Effector memory CD4-positive, alpha-beta T cell (primary cell): Measurements from ENCODE around the gene TMEM63B.

Experiments used
- DNase-seq, 3 donors: peaks; one replicate each; pipeline ENCODE4 v3.0.0-alpha.2; 2020
- H3K27ac ChIP-seq: 2 replicates; pipeline ENCODE4 v1.7.0; 2013; ENCODE audit warnings: mild to moderate bottlenecking, low read length, moderate library complexity; ENCODE audit not compliant: insufficient read depth, poor library complexity, severe bottlenecking
- H3K27me3 ChIP-seq: replicated peaks from 2 replicates; pipeline ENCODE4 v1.7.0; 2013; ENCODE audit warnings: mild to moderate bottlenecking, low read length; ENCODE audit not compliant: insufficient read depth, control insufficient read depth, poor library complexity, severe bottlenecking
- H3K36me3 ChIP-seq: 2 replicates; pipeline ENCODE4 v1.7.0; 2013; ENCODE audit warnings: mild to moderate bottlenecking, low read length, moderate library complexity; ENCODE audit not compliant: control insufficient read depth, insufficient read depth
- H3K4me1 ChIP-seq: 2 replicates; pipeline ENCODE4 v1.7.0; 2013; ENCODE audit warnings: low read length, mild to moderate bottlenecking; ENCODE audit not compliant: control insufficient read depth, insufficient read depth, poor library complexity, severe bottlenecking
- H3K4me3 ChIP-seq: 2 replicates; pipeline ENCODE4 v1.7.0; 2013; ENCODE audit warnings: low read length, low read depth, mild to moderate bottlenecking; ENCODE audit not compliant: insufficient read depth, poor library complexity, severe bottlenecking
- H3K9me3 ChIP-seq: 2 replicates; pipeline ENCODE4 v1.7.0; 2013; ENCODE audit warnings: mild to moderate bottlenecking, low read length, moderate library complexity; ENCODE audit not compliant: control insufficient read depth

The TMEM63B gene

DNA sequence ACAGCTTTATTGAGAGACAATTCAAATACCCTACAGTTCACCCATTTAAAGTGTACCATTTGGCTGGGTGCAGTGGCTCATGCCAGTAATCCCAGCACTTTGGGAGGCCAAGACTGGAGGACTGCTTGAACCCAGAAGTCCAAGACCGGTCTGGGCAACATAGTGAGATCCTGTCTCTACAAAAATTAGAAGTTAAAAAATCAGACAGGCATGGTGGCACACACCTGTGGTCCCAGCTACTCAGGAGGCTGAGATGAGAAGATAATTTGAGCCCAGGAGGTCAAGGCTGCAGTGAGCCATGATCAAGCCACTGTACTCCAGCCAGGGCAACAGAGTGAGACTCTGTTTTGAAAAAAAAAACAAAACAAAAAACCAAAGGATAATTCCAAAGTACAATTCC lies 40.2 kb downstream of the TMEM63B start:
- no peaks in the 10 kb centered on the region for H3K36me3 ChIP-seq
- H3K9me3 ChIP-seq = no peaks in the 10 kb centered on the region
- no peaks in the 10 kb centered on the region for H3K27me3 ChIP-seq
- DNase-seq = no peak
- no peak overlapping the region for H3K27ac ChIP-seq
- no peaks in the 10 kb centered on the region for H3K4me1 ChIP-seq
- no peak overlapping the region for H3K4me3 ChIP-seq

DNA sequence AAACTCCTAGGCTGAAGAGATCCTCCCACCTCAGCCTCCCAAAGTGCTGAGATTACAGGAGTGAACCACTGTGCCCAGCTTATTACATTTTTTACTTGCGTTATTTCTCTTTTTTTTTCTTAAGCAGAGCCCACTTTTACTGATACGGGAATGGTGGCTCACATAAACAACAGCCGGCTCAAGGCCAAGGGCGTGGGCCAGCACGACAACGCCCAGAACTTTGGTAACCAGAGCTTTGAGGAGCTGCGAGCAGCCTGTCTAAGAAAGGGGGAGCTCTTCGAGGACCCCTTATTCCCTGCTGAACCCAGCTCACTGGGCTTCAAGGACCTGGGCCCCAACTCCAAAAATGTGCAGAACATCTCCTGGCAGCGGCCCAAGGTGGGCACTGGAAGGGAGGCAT lies 41.8 kb downstream of the TMEM63B start:
- Histone ChIP-seq H3K27ac (no peak overlapping the region), H3K4me3 (no peak overlapping the region), H3K36me3 (no peaks in the 10 kb centered on the region), H3K27me3 (no peaks in the 10 kb centered on the region), H3K4me1 (no peaks in the 10 kb centered on the region), H3K9me3 (no peaks in the 10 kb centered on the region)
- no peak for DNase-seq

DNA sequence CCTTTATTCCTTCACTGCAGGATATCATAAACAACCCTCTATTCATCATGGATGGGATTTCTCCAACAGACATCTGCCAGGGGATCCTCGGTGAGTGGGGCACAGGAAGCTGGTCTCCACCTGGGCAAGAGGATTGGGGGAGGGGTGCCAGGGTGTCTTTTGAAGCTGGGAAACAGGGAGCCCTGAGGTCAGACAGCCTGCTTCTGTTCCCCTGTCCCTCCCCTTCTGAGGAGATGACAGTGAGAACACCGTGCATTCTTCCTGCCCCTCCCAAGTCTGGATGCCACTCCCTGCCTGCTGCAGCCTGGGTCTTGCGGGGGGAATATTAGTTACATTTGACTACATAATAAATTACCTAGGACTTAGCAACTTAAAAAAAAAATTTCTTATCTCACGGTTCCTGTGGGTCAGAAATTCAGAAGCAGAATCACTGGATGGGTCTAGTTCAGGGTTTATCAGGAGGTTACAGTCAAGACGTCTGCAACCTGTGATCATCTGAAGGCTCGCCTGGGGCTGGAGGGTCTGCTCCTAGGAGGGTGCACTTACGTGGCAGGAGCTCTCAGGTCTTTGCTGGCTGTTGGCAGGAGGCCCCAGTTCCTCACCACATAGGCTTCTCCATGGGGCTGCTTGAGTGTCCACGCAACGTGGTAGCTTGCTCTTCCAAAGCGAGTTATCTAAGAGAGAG lies 42.7 kb downstream of the TMEM63B start:
- Histone ChIP-seq H3K36me3 (no peaks in the 10 kb centered on the region), H3K4me1 (no peaks in the 10 kb centered on the region), H3K9me3 (no peaks in the 10 kb centered on the region), H3K4me3 (no peak overlapping the region), H3K27ac (no peak overlapping the region), H3K27me3 (no peaks in the 10 kb centered on the region)
- DNase-seq = no peak

DNA sequence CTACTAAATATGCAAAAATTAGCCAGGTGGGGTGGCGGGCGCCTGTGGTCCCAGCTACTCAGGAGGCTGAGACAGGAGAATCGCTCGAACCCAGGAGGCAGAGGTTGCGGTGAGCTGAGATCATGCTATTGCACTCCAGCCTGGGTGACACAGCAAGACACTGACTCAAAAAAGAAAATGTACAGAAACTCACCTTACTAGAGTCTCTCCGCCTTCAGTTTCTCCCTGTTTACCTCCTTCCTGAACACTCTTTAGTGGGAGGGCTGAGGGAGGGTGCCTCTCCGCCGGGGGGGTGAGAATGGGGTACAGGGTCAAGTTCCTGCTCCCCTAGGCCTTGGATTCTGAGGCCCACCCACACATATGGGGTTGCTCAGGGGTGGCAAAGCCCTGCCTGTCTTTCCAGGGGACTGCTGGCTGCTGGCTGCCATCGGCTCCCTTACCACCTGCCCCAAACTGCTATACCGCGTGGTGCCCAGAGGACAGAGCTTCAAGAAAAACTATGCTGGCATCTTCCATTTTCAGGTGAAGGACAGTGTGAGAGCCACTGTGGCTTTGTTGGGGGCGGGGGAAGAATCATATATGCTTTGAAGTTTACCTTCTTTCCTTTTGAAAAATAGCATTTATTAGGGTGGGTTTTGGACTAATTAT lies 44.7 kb downstream of the TMEM63B start:
- H3K27me3 ChIP-seq = no peaks in the 10 kb centered on the region
- peaks cover 4% of the 10 kb centered on the region for H3K4me1 ChIP-seq
- H3K27ac ChIP-seq = no peak overlapping the region
- DNase-seq = no peak
- no peaks in the 10 kb centered on the region for H3K36me3 ChIP-seq
- no peaks in the 10 kb centered on the region for H3K9me3 ChIP-seq
- H3K4me3 ChIP-seq = no peak overlapping the region

DNA sequence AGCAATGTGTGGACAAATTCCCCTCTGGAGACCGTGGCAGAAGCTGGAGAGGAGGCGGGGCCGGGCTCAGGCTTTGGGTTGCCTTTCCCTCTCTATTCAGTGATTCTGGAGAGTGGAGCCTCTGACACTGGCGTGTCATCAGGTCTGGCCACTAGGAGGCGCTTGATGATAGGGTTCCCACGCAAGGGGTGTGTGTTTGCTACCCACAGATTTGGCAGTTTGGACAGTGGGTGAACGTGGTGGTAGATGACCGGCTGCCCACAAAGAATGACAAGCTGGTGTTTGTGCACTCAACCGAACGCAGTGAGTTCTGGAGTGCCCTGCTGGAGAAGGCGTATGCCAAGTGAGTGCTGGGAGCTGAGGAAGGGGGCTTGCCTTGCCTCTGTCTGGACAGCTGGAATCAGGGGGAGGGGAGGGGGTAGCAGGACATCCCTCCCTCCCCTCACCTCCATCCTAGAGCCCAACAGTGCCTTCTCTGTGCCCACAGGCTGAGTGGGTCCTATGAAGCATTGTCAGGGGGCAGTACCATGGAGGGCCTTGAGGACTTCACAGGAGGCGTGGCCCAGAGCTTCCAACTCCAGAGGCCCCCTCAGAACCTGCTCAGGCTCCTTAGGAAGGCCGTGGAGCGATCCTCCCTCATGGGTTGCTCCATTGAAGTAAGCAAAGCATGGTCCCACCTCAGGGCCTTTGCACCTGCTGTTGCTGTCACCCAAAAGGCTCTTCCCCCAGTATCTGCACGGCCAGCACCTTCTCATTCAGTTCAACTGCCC lies 45.6 kb downstream of the TMEM63B start:
- H3K4me3 ChIP-seq = no peak overlapping the region
- H3K36me3 ChIP-seq = no peaks in the 10 kb centered on the region
- peak; percentile 33 to 64 (median 55) for DNase-seq
- no peaks in the 10 kb centered on the region for H3K9me3 ChIP-seq
- H3K4me1 ChIP-seq = peaks cover 6% of the 10 kb centered on the region
- no peaks in the 10 kb centered on the region for H3K27me3 ChIP-seq
- H3K27ac ChIP-seq = no peak overlapping the region

DNA sequence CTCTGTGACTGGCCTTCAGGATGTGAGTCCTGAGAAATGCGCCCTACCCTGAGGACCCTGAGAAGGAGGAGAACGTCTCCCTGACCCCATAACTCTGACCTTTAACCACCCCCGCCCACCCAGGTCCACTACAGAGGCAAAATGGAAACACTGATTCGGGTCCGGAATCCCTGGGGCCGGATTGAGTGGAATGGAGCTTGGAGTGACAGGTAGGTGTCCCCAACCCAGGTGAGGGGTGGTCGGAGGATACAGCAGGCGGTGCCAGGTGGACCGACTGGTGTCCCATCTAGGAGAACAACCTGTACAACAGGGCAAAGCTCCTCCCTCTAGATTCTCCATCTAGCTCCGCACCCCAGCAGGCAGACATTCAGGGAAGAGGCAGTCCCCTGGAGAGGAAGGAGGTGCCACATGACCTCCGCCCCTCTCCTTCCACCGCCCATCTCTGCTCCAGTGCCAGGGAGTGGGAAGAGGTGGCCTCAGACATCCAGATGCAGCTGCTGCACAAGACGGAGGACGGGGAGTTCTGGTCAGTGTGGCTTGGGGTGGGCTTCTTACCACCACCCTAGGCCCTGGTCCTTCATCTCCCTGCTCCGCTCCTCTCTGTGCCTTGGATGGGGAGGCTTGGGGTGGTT lies 48.9 kb downstream of the TMEM63B start:
- H3K9me3 ChIP-seq = no peaks in the 10 kb centered on the region
- no peak overlapping the region for H3K4me3 ChIP-seq
- DNase-seq = no peak
- peaks cover 6% of the 10 kb centered on the region for H3K4me1 ChIP-seq
- no peaks in the 10 kb centered on the region for H3K27me3 ChIP-seq
- no peaks in the 10 kb centered on the region for H3K36me3 ChIP-seq
- no peak overlapping the region for H3K27ac ChIP-seq

DNA sequence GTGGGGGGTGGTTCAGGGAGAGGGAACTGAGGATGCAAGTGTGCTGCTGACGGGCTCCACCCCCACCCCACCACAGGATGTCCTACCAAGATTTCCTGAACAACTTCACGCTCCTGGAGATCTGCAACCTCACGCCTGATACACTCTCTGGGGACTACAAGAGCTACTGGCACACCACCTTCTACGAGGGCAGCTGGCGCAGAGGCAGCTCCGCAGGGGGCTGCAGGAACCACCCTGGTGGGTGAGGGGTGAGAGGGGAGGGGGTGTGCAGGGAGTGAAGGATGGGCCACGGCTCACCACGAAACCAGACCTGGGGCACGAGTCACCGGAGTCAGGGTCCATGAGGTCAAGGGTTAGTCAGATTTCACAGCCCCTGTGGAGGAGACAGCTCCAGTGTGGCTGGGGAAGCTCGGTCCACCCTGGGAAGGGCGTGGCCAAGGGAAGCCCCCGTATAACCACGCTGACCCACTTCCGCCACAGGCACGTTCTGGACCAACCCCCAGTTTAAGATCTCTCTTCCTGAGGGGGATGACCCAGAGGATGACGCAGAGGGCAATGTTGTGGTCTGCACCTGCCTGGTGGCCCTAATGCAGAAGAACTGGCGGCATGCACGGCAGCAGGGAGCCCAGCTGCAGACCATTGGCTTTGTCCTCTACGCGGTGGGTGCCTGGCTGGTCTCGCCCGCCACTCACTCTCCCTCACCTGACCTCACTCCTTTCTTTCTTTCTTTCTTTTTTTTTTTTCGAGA lies 49.6 kb downstream of the TMEM63B start:
- no peak overlapping the region for H3K4me3 ChIP-seq
- no peaks in the 10 kb centered on the region for H3K36me3 ChIP-seq
- DNase-seq = no peak
- H3K9me3 ChIP-seq = no peaks in the 10 kb centered on the region
- peaks cover 6% of the 10 kb centered on the region for H3K4me1 ChIP-seq
- no peak overlapping the region for H3K27ac ChIP-seq
- H3K27me3 ChIP-seq = no peaks in the 10 kb centered on the region

DNA sequence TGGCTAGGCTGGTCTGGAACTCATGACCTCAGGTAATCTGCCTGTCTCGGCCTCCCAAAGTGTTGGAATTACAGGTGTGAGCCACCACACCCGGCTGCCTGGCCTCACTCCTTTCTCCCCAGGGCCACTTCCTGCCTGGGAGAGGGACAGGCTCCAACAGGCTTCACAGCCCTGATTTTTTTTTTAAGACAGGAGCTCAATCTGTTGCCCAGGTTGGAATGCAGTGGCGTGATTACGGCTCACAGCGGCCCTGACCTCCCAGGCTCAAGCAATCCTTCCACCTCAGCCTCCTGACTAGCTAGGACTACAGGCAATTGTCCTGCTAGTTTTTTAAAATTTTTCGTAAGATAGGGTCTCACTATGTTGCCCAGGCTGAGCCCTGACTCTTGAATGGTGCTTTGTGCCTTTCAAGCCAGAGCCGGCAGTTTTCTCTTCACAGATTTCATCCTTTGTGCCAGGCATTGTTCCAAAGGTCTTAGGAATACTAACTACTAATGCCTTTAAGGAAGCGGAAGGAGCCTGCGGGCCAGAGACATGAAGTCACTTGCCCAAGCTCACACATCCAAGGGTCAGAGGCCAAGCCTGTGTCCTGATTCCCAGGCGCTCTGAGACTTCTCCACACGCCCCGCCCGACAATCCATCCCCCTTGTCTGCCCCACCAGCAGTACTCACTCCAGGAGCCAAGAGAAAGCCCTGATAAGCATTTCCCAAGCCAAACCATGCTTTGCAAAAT lies 50.5 kb downstream of the TMEM63B start:
- Histone ChIP-seq H3K4me3 (no peak overlapping the region), H3K36me3 (no peaks in the 10 kb centered on the region), H3K27ac (no peak overlapping the region), H3K9me3 (no peaks in the 10 kb centered on the region), H3K27me3 (no peaks in the 10 kb centered on the region), H3K4me1 (peaks cover 6% of the 10 kb centered on the region)
- no peak for DNase-seq

DNA sequence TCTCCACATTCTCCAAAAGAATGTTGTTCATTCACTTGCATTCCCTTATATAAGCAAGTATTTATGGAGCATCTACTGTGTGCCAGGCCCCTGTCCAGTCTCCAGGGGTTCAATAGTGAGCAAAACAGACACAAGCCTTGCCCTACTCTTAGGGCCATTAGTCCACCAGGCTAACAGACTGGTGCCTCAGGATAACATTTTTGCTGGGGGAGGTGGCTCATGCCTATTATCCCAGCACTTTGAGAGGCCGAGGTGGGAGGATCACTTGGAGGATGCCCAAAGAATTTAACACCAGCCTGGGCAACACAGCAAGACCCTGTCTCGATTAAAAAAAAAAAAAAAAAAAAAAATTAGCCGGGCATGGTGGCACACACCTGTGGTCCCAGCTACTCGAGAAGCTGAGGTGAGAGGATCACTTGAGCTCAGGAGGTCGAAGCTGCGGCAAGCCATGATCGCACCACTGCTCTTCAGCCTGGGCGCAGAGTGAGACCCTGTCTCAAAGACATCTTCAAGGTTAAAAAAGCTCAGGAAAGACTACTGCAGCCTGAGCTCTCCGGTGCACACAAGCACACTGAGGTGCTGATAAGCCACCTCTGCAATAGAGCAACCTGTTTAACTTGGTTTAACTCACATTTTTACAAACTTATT lies 51.2 kb downstream of the TMEM63B start:
- DNase-seq = no peak
- no peak overlapping the region for H3K4me3 ChIP-seq
- no peak overlapping the region for H3K27ac ChIP-seq
- H3K4me1 ChIP-seq = peaks cover 6% of the 10 kb centered on the region
- H3K27me3 ChIP-seq = no peaks in the 10 kb centered on the region
- no peaks in the 10 kb centered on the region for H3K36me3 ChIP-seq
- H3K9me3 ChIP-seq = no peaks in the 10 kb centered on the region
